GM19397 (cell line): ENCODE data around the gene GAPDHS.

Experiments used
- ATAC-seq: cut with Tn5 transposase; IDR thresholded peaks from one replicate; pipeline ENCODE4 v1.9.1; 2021; ENCODE audit warnings: mild to moderate bottlenecking, moderate library complexity; ENCODE audit not compliant: unreplicated experiment

The GAPDHS gene

GRCh38 chr19:35533201-35533821 is at the start of gene GAPDHS:
Gene GAPDHS (plus strand): TSS chr19:35533456. CDS start chr19:35533528, 72 bp downstream.
- no peak for ATAC-seq

GRCh38 chr19:35484252-35485036 is 48.8 kb upstream of the GAPDHS start:
- ATAC-seq = peak; percentile 75

GRCh38 chr19:35486268-35486708 is 47.0 kb upstream of the GAPDHS start:
- no peak for ATAC-seq

GRCh38 chr19:35487656-35488182 is 45.5 kb upstream of the GAPDHS start:
- no peak for ATAC-seq

- ATAC-seq = no peak
Measured at GRCh38 chr19:35488677-35489076, 44.6 kb upstream of the GAPDHS start.

- ATAC-seq = no peak
Measured at GRCh38 chr19:35490364-35490763, 42.9 kb upstream of the GAPDHS start, which contains the start of gene KRTDAP. Gene KRTDAP (minus strand): TSS chr19:35490464. CDS start chr19:35490442, 22 bp downstream.

DNA sequence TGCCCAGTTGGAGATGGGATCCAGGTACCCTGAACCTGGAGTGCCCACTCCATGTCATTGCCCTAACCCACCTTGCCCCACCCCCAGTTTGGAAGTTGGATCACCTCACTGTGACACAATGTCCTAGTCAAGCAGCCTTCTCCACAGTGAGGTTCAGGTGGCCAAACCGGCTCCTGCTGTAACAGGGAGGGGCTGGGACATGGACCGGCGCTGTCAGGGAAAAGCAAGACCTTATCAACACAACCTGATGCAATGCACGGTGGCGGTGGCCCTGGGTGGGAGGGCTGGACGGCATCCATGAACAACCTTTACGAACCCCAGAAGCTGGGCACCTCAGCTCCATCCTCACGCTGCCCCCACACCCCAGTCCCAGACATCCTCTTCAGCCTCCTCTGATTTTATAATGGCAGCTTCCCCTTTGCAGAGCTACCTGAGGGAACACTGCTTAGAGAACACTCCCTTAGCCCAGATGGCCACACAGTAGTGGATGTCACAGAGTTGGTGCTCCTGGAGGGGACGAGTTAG is 41.4 kb upstream of the GAPDHS start:
- no peak for ATAC-seq

DNA sequence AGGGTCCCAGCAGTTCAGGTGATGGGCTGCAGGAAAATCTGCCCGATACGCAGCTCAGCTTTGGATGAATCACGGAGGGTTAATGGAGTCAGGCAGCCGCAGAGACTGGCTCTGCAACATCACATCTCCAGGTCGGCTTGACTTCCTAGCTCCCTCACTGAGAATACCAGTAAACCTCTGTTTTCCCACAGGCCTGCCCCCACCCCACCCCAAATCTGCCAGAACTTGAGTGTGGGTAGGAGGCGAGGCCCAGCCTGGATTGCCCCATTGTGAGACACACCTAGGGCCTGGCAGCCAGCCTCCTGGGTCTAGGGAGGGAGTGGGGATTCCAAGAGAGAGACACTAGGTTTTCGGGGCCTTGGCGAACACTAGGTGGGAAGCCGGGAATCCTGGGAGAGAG is 39.3 kb upstream of the GAPDHS start:
- no peak for ATAC-seq

- ATAC-seq = no peak
Measured at GRCh38 chr19:35495107-35496064, 37.9 kb upstream of the GAPDHS start.

DNA sequence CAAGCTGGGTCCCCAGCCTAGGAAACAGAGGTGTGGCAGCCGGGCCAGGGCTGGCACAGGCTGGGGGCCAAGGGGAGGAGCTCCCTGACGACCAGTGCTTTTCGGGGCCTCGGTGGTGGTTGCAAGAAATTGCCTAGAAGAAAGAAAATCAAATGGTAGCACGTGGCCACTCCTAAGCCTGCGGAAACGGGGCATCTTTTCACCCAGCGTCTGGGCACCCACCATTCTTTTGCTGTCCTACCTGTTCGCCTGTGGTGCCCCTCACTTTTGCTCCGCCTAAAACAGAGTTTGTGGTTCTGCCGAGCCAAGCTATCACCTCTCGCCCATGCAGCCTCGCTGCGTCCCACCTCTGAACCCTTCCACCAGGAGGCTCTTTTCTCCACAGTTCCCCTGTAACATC is 35.9 kb upstream of the GAPDHS start:
- ATAC-seq = no peak

GRCh38 chr19:35498220-35498619 is 35.0 kb upstream of the GAPDHS start:
- ATAC-seq = no peak

DNA sequence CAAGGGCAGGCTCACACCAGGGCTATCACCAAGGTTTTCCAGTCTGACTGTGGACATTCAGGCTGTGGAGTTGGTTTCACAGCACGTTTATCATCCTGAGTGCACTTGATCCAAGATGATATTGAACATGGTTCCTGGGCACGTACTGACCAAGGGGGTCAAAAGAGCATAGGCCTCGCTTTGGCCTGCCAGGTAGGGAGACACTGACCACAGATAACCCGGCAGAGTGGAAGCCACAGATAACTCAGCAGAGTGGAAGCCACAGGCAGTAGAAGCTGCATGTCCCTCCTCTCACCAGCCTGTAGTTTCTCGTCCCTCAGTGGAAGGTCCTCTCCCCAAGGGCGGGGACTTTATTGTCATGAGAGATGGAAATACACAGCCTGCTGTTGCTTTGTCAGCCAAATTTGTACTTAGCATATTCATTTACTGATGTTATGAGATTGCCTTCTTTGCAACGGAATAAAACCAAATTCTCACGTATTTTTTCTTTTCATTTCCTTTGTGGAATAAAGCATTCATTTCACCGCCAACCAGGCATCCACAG is 34.2 kb upstream of the GAPDHS start:
- ATAC-seq = no peak

- ATAC-seq = no peak
Measured at GRCh38 chr19:35500611-35501010, 32.6 kb upstream of the GAPDHS start.

DNA sequence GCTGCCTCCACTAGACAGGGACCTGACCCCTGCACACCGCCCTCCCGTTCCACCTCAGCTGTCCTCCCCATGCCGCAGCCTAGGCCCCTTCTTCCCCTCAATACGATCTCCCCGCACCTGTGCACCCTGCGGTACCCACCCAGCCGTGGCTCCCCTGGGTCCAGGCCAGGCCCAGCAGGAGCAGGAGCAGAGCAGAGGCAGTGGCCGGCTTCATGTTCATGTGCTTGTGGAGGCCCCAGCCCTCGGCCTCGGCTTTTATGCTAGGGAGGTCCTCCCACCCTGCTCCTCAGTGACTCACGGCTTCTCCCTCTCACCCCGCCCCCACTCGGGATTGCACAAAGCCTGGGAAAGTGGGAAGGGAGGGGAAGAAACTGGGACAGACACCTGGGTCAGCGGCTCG is 31.6 kb upstream of the GAPDHS start:
- ATAC-seq = no peak

DNA sequence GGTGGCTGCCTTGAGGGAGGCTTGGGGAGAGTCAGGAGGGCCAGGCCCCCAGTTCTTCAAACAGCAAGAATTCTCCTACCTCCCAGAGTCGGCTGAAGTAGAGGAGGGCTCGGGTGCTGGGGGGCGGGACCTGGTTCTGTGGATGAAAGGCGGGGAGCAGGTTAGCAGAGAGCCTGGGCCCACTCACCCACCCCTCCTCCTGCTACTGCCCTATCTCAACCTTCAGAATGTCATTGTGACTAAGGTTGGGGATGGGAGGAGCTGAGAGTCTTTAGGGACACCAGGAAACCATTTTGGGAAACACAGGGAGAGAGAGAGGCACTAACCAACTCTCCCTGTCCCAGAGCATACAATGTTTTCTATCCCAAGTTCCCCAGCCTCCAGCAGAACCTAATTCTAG is 30.5 kb upstream of the GAPDHS start:
- no peak for ATAC-seq

GRCh38 chr19:35506011-35506410 is 27.2 kb upstream of the GAPDHS start:
- no peak for ATAC-seq

DNA sequence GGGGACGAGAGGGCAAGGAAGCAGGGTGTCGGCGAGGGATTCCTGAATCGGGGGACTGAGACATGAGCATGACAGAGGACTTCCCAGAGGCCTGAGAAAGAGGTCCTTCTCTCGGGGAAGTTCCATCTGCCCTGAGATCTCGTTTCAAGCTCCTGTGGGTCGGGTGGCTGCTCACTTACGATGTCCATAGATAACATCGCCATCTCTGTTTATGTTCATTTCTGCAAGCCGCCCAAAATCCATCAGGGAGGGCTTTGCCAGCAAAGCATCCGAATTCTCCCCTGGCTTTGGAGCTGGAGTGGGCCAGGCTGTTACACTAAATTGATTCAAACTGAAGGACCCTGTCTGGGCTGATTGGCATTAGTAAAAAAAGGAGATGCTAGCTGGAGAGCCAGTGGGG is 25.7 kb upstream of the GAPDHS start:
- ATAC-seq = no peak

GRCh38 chr19:35508129-35508528 is 25.1 kb upstream of the GAPDHS start:
- ATAC-seq = no peak

DNA sequence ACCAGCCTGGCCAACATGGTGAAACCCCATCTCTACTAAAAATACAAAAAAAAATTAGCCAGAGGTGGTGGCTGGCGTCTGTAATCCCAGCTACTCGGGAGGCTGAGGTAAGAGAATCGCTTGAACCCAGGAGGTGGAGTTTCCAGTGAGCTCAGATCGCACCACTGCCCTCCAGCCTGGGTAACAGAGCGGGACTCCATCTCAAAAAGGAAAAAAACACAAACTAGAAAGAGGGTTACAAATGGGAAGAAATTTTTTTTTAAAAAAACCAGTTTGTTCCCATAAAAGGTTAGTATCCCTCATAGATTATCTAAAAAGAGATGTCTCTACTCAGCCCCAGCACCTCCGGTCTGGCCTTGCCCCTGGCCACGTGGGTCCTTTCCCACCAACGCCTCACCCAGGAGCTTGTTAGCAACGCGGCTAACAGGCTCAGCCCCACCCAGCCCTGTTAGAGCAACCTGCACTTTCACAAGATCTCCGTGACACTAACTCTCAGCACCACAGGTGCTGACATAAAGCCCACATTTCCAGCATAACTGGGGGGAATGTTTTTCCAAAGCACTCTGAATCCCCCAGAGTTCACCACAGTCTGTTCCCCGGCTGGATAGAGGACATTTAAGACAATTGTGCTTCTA is 24.1 kb upstream of the GAPDHS start:
- no peak for ATAC-seq
